ENCODE measurements around the gene CDIPT. TPM values are rescaled to one million over a fixed set of nuclear protein-coding genes. Genes with fewer than 3 reads are reported as not detected.
"Not testable (repeated sequence)": the region's sequence is repeated elsewhere in the genome, so short reads cannot be mapped to it uniquely, and the experiment has no call there.

CDIPT gene
- total RNA-seq, 1 experiment from 2014 or later, result 42.7 TPM

DNA sequence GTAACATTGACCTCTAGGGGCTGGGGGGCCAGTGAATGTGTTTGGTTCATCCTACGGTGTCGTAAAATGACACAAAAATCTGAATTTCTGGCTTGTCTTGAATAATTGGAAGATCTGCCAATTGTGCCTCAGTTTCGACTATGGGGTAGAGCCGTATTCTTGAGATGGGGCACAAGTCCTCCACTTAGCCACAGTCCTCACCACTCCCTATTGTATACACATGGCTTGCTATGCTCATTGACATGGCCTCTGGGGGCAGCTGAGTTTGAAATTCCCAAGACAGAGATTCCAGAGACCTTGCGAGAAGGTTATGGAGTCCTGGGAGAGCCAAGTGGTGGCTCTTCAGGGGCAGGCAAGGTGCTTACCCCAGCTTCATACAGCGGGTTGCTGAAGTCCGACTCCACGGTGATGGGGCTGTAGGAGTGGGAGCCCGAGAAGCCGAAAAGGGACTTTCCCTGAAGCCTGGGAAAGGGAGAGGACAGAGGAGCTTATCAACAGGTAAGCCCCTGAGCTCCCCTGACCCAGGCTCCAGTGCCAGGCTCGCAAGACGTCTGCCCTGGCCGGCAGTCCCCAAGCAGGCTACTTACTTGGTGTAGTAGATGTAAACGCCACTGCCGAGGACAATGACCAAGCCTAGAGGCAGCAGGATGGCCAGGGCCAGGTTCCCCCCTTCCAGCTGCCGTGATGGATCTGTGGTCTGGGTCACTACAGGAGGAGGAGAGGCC lies 9.0 kb upstream of the CDIPT start:
- ChIA-PET CTCF (interaction anchor here (0.7 kb wide), 1 partner anchor 55 kb away, joined by 3 read pairs; no protein-coding TSS in a partner anchor), POLR2A (interaction anchor here (1.0 kb wide), 1 partner anchor 101 kb away, joined by 3 read pairs; the partner anchor contains the start of gene TAOK2)
- no peak overlapping the region for H3K27ac Mint-ChIP-seq (ENCODE audit: low read depth, unreplicated experiment)
- H3K4me1 Mint-ChIP-seq (ENCODE audit: insufficient read depth, unreplicated experiment), result no peaks in the 10 kb centered on the region
- BruUV-seq (replicated peaks), result no TSS peak
- H3K27me3 Mint-ChIP-seq (ENCODE audit: insufficient read depth, unreplicated experiment), result peaks cover 10% of the 10 kb centered on the region
- no peak for DNase-seq (ENCODE audit: unreplicated experiment)
- TF ChIP-seq, protein P1, sequence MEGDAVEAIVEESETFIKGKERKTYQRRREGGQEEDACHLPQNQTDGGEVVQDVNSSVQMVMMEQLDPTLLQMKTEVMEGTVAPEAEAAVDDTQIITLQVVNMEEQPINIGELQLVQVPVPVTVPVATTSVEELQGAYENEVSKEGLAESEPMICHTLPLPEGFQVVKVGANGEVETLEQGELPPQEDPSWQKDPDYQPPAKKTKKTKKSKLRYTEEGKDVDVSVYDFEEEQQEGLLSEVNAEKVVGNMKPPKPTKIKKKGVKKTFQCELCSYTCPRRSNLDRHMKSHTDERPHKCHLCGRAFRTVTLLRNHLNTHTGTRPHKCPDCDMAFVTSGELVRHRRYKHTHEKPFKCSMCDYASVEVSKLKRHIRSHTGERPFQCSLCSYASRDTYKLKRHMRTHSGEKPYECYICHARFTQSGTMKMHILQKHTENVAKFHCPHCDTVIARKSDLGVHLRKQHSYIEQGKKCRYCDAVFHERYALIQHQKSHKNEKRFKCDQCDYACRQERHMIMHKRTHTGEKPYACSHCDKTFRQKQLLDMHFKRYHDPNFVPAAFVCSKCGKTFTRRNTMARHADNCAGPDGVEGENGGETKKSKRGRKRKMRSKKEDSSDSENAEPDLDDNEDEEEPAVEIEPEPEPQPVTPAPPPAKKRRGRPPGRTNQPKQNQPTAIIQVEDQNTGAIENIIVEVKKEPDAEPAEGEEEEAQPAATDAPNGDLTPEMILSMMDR (IDR thresholded peaks at IDR 0.05; ENCODE audit: unreplicated experiment), result no peak
- no peaks in the 10 kb centered on the region for H3K9me3 Mint-ChIP-seq (ENCODE audit: unreplicated experiment)
- H3K36me3 Mint-ChIP-seq (ENCODE audit: insufficient read depth, unreplicated experiment), result no peaks in the 10 kb centered on the region
- no peak overlapping the region for H3K4me3 Mint-ChIP-seq (ENCODE audit: unreplicated experiment)
- intact Hi-C loops (cut with micrococcal nuclease), result no loop called here

DNA sequence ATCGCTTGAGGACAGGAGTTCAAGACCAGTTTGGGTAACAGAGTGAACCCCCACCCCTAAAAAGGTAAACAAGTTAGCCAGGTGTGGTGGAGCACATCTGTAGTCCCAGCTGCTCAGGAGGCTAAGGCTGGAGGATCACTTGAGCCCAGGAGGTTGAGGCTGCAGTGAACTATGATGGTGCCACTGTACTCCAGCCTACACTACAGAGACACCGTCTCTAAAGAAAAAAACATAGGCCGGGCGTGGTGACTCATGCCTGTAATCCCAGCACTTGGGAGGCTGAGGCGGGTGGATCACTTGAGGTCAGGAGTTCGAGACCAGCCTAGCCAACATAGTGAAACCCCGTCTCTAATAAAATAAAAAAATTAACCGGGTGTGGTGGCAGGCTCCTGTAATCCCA lies 6.0 kb upstream of the CDIPT start:
- intact Hi-C loops (cut with micrococcal nuclease); H3K4me3 Mint-ChIP-seq (ENCODE audit: unreplicated experiment); H3K27me3 Mint-ChIP-seq (ENCODE audit: insufficient read depth, unreplicated experiment); DNase-seq (ENCODE audit: unreplicated experiment); H3K9me3 Mint-ChIP-seq (ENCODE audit: unreplicated experiment); BruUV-seq (replicated peaks); H3K27ac Mint-ChIP-seq (ENCODE audit: low read depth, unreplicated experiment); H3K36me3 Mint-ChIP-seq (ENCODE audit: insufficient read depth, unreplicated experiment); CTCF ChIA-PET; H3K4me1 Mint-ChIP-seq (ENCODE audit: insufficient read depth, unreplicated experiment): not testable (repeated sequence)
- POLR2A ChIA-PET, result interaction anchor here (0.6 kb wide), 1 partner anchor 125 kb away, joined by 3 read pairs; no protein-coding TSS in a partner anchor

DNA sequence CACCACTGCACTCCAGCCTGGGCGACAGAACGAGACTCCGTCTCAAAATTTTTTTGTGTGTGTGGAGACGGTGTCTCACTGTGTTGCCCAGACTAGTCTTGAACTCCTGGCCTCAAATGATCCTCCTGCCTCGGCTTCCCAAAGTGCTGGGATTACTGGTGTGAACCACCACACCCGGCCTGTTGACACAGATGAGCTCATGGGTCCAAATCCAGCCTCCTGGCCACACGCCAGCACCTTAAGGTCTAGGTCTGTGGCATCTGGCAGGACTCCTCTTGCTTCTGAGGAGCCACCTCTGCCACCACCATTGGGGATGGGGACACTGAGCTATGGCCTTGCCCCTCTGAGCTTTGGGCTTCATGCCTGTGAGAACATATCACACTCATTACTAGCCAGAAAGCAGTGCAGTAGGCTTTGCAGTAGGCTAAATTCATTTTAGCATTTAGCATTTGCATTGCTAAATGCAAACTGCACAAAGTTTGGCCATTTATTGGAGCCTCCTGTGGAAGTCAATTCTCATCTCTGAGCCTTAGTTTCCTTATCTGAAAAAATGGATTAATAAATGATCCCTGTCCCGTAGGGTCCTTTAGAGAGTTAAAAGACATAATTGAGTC lies 5.5 kb upstream of the CDIPT start:
- POLR2A ChIA-PET, result interaction anchor here (0.6 to 0.7 kb wide), 2 partner anchors 126 to 163 kb away, joined by 3 read pairs; no protein-coding TSS in a partner anchor
- H3K9me3 Mint-ChIP-seq (ENCODE audit: unreplicated experiment), result no peaks in the 10 kb centered on the region
- no TSS peak for BruUV-seq (replicated peaks)
- intact Hi-C loops (cut with micrococcal nuclease), result no loop called here
- no peak for DNase-seq (ENCODE audit: unreplicated experiment)
- no peaks in the 10 kb centered on the region for H3K36me3 Mint-ChIP-seq (ENCODE audit: insufficient read depth, unreplicated experiment)
- TF ChIP-seq, protein P1 (IDR thresholded peaks at IDR 0.05; ENCODE audit: unreplicated experiment), result no peak
- CTCF ChIA-PET, result interaction anchor here (2.2 kb wide), 1 partner anchor 20 kb away, joined by 7 read pairs; no protein-coding TSS in a partner anchor
- no peak overlapping the region for H3K27ac Mint-ChIP-seq (ENCODE audit: low read depth, unreplicated experiment)
- H3K4me1 Mint-ChIP-seq (ENCODE audit: insufficient read depth, unreplicated experiment), result peaks cover 4% of the 10 kb centered on the region
- no peak overlapping the region for H3K4me3 Mint-ChIP-seq (ENCODE audit: unreplicated experiment)
- H3K27me3 Mint-ChIP-seq (ENCODE audit: insufficient read depth, unreplicated experiment), result no peaks in the 10 kb centered on the region

DNA sequence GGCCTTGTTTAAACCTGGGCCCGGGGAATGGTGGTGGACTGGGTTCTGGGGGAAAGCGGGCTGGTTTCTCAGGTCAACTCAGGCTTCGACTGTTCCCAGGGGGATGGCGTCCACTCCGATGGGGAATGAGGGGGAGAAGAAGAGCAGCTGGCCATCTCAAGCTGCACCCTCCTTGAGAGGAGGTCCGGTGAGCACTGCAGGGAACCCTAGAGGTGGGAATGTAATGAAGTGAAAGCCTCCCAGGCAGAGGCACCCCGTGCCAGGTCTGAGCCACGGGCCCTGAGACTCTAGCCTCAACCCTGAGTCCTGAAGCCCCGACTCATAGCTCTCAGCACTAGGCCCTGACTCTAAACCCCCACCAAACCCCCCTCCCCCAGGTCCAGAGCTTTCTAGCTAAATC lies 1.2 kb upstream of the CDIPT start:
- no peaks in the 10 kb centered on the region for H3K9me3 Mint-ChIP-seq (ENCODE audit: unreplicated experiment)
- H3K4me1 Mint-ChIP-seq (ENCODE audit: insufficient read depth, unreplicated experiment), result peaks cover 14% of the 10 kb centered on the region
- ChIA-PET CTCF (interaction anchor here (0.6 to 1.9 kb wide), 3 partner anchors 13 to 57 kb away, joined by 3 to 7 read pairs (median 6); no protein-coding TSS in a partner anchor), POLR2A (interaction anchor here (1.1 to 2.1 kb wide), 3 partner anchors 17 to 131 kb away, joined by 3 to 8 read pairs (median 8); partner anchors contain the start of genes ASPHD1 and HIRIP3)
- DNase-seq (ENCODE audit: unreplicated experiment), result no peak
- H3K27me3 Mint-ChIP-seq (ENCODE audit: insufficient read depth, unreplicated experiment), result no peaks in the 10 kb centered on the region
- H3K27ac Mint-ChIP-seq (ENCODE audit: low read depth, unreplicated experiment), result no peak overlapping the region
- BruUV-seq (replicated peaks), result no TSS peak
- intact Hi-C loops (cut with micrococcal nuclease), result loop anchor here (5.0 kb wide), 1 partner anchor 42 kb away; the partner anchor contains the start of gene MVP
- TF ChIP-seq, protein P1 (IDR thresholded peaks at IDR 0.05; ENCODE audit: unreplicated experiment), result no peak
- H3K36me3 Mint-ChIP-seq (ENCODE audit: insufficient read depth, unreplicated experiment), result peaks cover 20% of the 10 kb centered on the region
- peak overlapping the region; percentile 99 for H3K4me3 Mint-ChIP-seq (ENCODE audit: unreplicated experiment)
